HCT116 (cell line): ENCODE measurements around the gene DCTN1. TPM values are rescaled to one million over a fixed set of nuclear protein-coding genes. Genes with fewer than 3 reads are reported as not detected.

Experiments used
- ATAC-seq: fragments of 200-7000 bp; cut with Tn5 transposase; 2 replicates; pipeline ENCODE4 v1.9.1; 2020; ENCODE audit warnings: mild to moderate bottlenecking, moderate library complexity
- BruUV-seq: library from RNA; stranded (reverse); fragments of 400-500 nt; replicated peaks from 2 replicates; lab custom pipeline; 2021; lab: Mats Ljungman, UMichigan
- CTCF ChIA-PET: fragments of 300-600 bp; sonication (Branson Sonifier 250); formaldehyde crosslinking; loops from one replicate; lab custom pipeline; 2021; ENCODE audit warnings: antibody characterized with exemption; lab: Charles Lee
- POLR2A ChIA-PET: fragments of 300-600, 350-600 bp; sonication (Branson Sonifier 250); formaldehyde crosslinking; loops from one replicate; lab custom pipeline; 2021; ENCODE audit warnings: antibody characterized with exemption; lab: Charles Lee
- RAD21 ChIA-PET, 2 experiments: fragments of 300-600 bp; sonication (Branson Sonifier 250); formaldehyde crosslinking; loops; one replicate each; lab custom pipeline; 2023; ENCODE audit warnings: low total read pairs in 2 of 2; ENCODE audit not compliant: uncharacterized antibody in 2 of 2, unreplicated experiment in 2 of 2, low non-redundant PET in 1 of 2; lab: Charles Lee
- DNase-seq: peaks from one replicate; pipeline ENCODE4 v3.0.0-alpha.2; 2010; ENCODE audit warnings: low read depth, low spot score
- H2AFZ ChIP-seq: fragments of 200-600 bp; shearing (Covaris generic), sonication (generic); 2 replicates; pipeline ENCODE4 v1.6.1; 2017; ENCODE audit warnings: low read depth, mixed run types, mixed read lengths, antibody characterized with exemption, low read length; ENCODE audit not compliant: poor library complexity, severe bottlenecking
- H3K27ac ChIP-seq: 2 replicates; pipeline ENCODE4 v1.5.1; 2012; ENCODE audit warnings: low read depth, low read length
- H3K27me3 ChIP-seq: fragments of 200-600 bp; sonication (generic); 2 replicates; pipeline ENCODE4 v1.6.1; 2016; ENCODE audit warnings: mixed run types, low read length, mixed read lengths; ENCODE audit not compliant: insufficient read depth
- H3K36me3 ChIP-seq, 2 experiments: fragments of 200-500 bp in 1 of 2; fragments of 200-600 bp in 1 of 2; sonication (Bioruptor generic) in 1 of 2; sonication (generic) in 1 of 2; 2 replicates each; pipeline versions ENCODE4 v1.5.1 to v1.6.1; 2014 to 2016; ENCODE audit warnings: low read length in 2 of 2, inconsistent platforms in 1 of 2, mixed read lengths in 1 of 2, mixed run types in 1 of 2; ENCODE audit not compliant: insufficient read depth in 2 of 2, control insufficient read depth in 1 of 2
- H3K4me1 ChIP-seq, 2 experiments: fragments of 200-600 bp in 1 of 2; sonication (generic) in 1 of 2; 2 replicates each; pipeline versions ENCODE4 v1.5.1 to v1.6.1; 2012 to 2017; ENCODE audit warnings: low read length in 2 of 2, inconsistent platforms in 1 of 2, mild to moderate bottlenecking in 1 of 2, mixed read lengths in 1 of 2, mixed run types in 1 of 2, moderate library complexity in 1 of 2; ENCODE audit not compliant: insufficient read depth in 2 of 2, control insufficient read depth in 1 of 2
- H3K4me2 ChIP-seq: fragments of 200-600 bp; sonication (generic); 2 replicates; pipeline ENCODE4 v1.6.1; 2017; ENCODE audit warnings: mixed run types, low read length, mixed read lengths
- H3K4me3 ChIP-seq, 2 experiments: fragments of 200-600 bp in 1 of 2; sonication (generic) in 1 of 2; replicated peaks in 1 of 2; 2 replicates each; pipeline ENCODE4 v1.5.1; 2011 to 2016; ENCODE audit warnings: low read length in 2 of 2, control low read depth in 1 of 2, low read depth in 1 of 2, mild to moderate bottlenecking in 1 of 2, mixed read lengths in 1 of 2, mixed run types in 1 of 2
- H3K79me2 ChIP-seq: fragments of 200-600 bp; sonication (generic); 2 replicates; pipeline ENCODE4 v1.6.1; 2017; ENCODE audit warnings: mild to moderate bottlenecking, mixed run types, low read length, moderate library complexity, mixed read lengths; ENCODE audit not compliant: insufficient read depth
- H3K9ac ChIP-seq: fragments of 200-600 bp; sonication (generic); 2 replicates; pipeline ENCODE4 v1.6.1; 2016; ENCODE audit warnings: low read length, mixed read lengths
- H3K9me2 ChIP-seq: fragments of 200-600 bp; sonication (generic), shearing (Covaris generic); 2 replicates; pipeline ENCODE4 v1.6.1; 2017; ENCODE audit warnings: mixed run types, mild to moderate bottlenecking, moderate library complexity; ENCODE audit not compliant: insufficient read depth
- H3K9me3 ChIP-seq, 2 experiments: fragments of 200-500 bp in 1 of 2; fragments of 200-600 bp in 1 of 2; sonication (Bioruptor generic) in 1 of 2; sonication (generic) in 1 of 2; 2 replicates each; pipeline ENCODE4 v1.6.1; 2014 to 2017; ENCODE audit warnings: low read length in 2 of 2, mixed read lengths in 2 of 2, inconsistent platforms in 1 of 2, low read depth in 1 of 2, mild to moderate bottlenecking in 1 of 2, mixed run types in 1 of 2, moderate library complexity in 1 of 2; ENCODE audit not compliant: control insufficient read depth in 1 of 2, insufficient read depth in 1 of 2
- H4K20me1 ChIP-seq: fragments of 200-600 bp; sonication (generic), shearing (Covaris generic); 2 replicates; pipeline ENCODE4 v1.6.1; 2017; ENCODE audit warnings: mixed run types, mild to moderate bottlenecking, moderate library complexity; ENCODE audit not compliant: insufficient read depth
- CTCF ChIP-seq, 3 experiments: fragments of 200-600 bp in 1 of 3; sonication (generic) in 1 of 3; IDR thresholded peaks in 2 of 3; conservative IDR thresholded peaks in 1 of 3; 2 replicates each; pipeline ENCODE4 v1.5.1; 2012 to 2017; ENCODE audit warnings: low read depth in 2 of 3, low read length in 2 of 3, antibody characterized with exemption in 1 of 3, borderline replicate concordance in 1 of 3, control low read depth in 1 of 3, mild to moderate bottlenecking in 1 of 3, mixed read lengths in 1 of 3, mixed run types in 1 of 3, moderate library complexity in 1 of 3; ENCODE audit not compliant: insufficient read depth in 1 of 3
- EGR1 ChIP-seq: IDR thresholded peaks from 2 replicates; pipeline ENCODE4 v1.6.1; 2012; ENCODE audit warnings: low read depth
- RAD21 ChIP-seq: IDR thresholded peaks from 2 replicates; pipeline ENCODE4 v1.6.1; 2012; ENCODE audit warnings: low read depth, mild to moderate bottlenecking
- intact Hi-C: fragments of 100-400 bp; cut with micrococcal nuclease; formaldehyde crosslinking; loops from 2 replicates; pipeline ENCODE4 v1.10.0; 2022
- total RNA-seq: library from RNA; stranded (reverse); gene quantifications from one replicate; pipeline ENCODE4 v1.2.1, GENCODE V29; 2021; ENCODE audit not compliant: unreplicated experiment
- TF ChIP-seq, protein P1 (sequence below): IDR thresholded peaks from 2 replicates; pipeline ENCODE4 v1.6.1; 2012; ENCODE audit warnings: low read depth

The DCTN1 gene
- total RNA-seq, 1 experiment from 2014 or later, result 129 TPM

- POLR2A ChIA-PET, result no interaction called here
- Histone ChIP-seq H3K36me3 (no peaks in the 10 kb centered on the region), H3K4me3 (no peak overlapping the region), H4K20me1 (no peaks in the 10 kb centered on the region), H3K9me3 (no peaks in the 10 kb centered on the region), H3K27ac (no peak overlapping the region), H3K27me3 (no peaks in the 10 kb centered on the region), H3K79me2 (no peaks in the 10 kb centered on the region), H2AFZ (peak overlapping the region; percentile 96), H3K4me2 (0 out of 2 replicates have a peak overlapping the region, but pooled peaks have one; percentile 11), H3K9me2 (no peaks in the 10 kb centered on the region), H3K9ac (no peak overlapping the region), H3K4me1 (peaks cover 0 to 5% of the 10 kb centered on the region in 2 experiments; a peak in 1 of 4 replicates)
- DNase-seq (peak; percentile 51), ATAC-seq (peak; percentile 92)
- CTCF ChIA-PET, result interaction anchor here (1.3 to 1.4 kb wide), 2 partner anchors 9 to 576 kb away, joined by 4 to 7 read pairs; no protein-coding TSS in a partner anchor
- no TSS peak for BruUV-seq
- RAD21 ChIA-PET, result no interaction called here
- intact Hi-C loops, result loop anchor here (5.0 kb wide), 1 partner anchor 147 kb away; no protein-coding TSS in a partner anchor
- TF ChIP-seq, protein P1, sequence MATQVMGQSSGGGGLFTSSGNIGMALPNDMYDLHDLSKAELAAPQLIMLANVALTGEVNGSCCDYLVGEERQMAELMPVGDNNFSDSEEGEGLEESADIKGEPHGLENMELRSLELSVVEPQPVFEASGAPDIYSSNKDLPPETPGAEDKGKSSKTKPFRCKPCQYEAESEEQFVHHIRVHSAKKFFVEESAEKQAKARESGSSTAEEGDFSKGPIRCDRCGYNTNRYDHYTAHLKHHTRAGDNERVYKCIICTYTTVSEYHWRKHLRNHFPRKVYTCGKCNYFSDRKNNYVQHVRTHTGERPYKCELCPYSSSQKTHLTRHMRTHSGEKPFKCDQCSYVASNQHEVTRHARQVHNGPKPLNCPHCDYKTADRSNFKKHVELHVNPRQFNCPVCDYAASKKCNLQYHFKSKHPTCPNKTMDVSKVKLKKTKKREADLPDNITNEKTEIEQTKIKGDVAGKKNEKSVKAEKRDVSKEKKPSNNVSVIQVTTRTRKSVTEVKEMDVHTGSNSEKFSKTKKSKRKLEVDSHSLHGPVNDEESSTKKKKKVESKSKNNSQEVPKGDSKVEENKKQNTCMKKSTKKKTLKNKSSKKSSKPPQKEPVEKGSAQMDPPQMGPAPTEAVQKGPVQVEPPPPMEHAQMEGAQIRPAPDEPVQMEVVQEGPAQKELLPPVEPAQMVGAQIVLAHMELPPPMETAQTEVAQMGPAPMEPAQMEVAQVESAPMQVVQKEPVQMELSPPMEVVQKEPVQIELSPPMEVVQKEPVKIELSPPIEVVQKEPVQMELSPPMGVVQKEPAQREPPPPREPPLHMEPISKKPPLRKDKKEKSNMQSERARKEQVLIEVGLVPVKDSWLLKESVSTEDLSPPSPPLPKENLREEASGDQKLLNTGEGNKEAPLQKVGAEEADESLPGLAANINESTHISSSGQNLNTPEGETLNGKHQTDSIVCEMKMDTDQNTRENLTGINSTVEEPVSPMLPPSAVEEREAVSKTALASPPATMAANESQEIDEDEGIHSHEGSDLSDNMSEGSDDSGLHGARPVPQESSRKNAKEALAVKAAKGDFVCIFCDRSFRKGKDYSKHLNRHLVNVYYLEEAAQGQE, result no peak
- TF ChIP-seq CTCF (IDR thresholded peaks at IDR 0.05 in 2 of 3, conservative IDR thresholded peaks at IDR 0.05 in 1 of 3; ENCODE audit: borderline replicate concordance in 1 of 3, insufficient read depth in 1 of 3, low read depth in 2 of 3, low read length in 2 of 3), result peak; percentile 63 to 72 (median 72)
- TF ChIP-seq RAD21, result peak; percentile 69
- no peak for TF ChIP-seq EGR1
Measured at GRCh38 chr2:74399785-74400184, 19.7 kb upstream of the DCTN1 start.
